GM12864 (cell line): ENCODE data around the gene RPL10.

ENCODE experiments used
- DNase-seq: peaks from one replicate; pipeline ENCODE4 v3.0.0-alpha.2; 2011; ENCODE audit warnings: low read depth
- H3K4me3 ChIP-seq: 2 replicates; pipeline ENCODE4 v1.5.1; 2011; ENCODE audit warnings: mild to moderate bottlenecking, low read depth, low read length, control low read depth
- CTCF ChIP-seq: IDR thresholded peaks from 2 replicates; pipeline ENCODE4 v1.5.1; 2011; ENCODE audit warnings: low read depth, mild to moderate bottlenecking, moderate library complexity, low read length, control low read depth, inconsistent platforms; ENCODE audit errors: missing control alignments

The RPL10 gene

GRCh38 chrX:154443479-154443910 lies 45.3 kb downstream of the RPL10 start:
- DNase-seq: no peak
- TF ChIP-seq CTCF: no peak
- peak overlapping the region; percentile 39 for H3K4me3 ChIP-seq

- TF ChIP-seq CTCF: no peak
- peak within 1 kb of the TSS; percentile 82 for H3K4me3 ChIP-seq
- DNase-seq: no peak
Measured at GRCh38 chrX:154443992-154444754, 46.0 kb downstream of the RPL10 start, which contains the start of gene FAM50A. FAM50A (plus strand) TSS chrX:154444141; CDS start chrX:154444236, 95 bp downstream.

GRCh38 chrX:154444755-154445246 lies 46.6 kb downstream of the RPL10 start:
- no peak for DNase-seq
- no peak for TF ChIP-seq CTCF
- H3K4me3 ChIP-seq: peak overlapping the region; percentile 82

- TF ChIP-seq CTCF: no peak
- DNase-seq: no peak
- no peak overlapping the region for H3K4me3 ChIP-seq
Measured at GRCh38 chrX:154445776-154446175, 47.6 kb downstream of the RPL10 start.

- no peak for TF ChIP-seq CTCF
- H3K4me3 ChIP-seq: no peak overlapping the region
- DNase-seq: no peak
Measured at GRCh38 chrX:154446430-154446829, 48.3 kb downstream of the RPL10 start.

GRCh38 chrX:154448484-154448883 lies 50.3 kb downstream of the RPL10 start:
- no peak for TF ChIP-seq CTCF
- H3K4me3 ChIP-seq: no peak overlapping the region
- no peak for DNase-seq

GRCh38 chrX:154449618-154450017 lies 51.4 kb downstream of the RPL10 start:
- no peak for TF ChIP-seq CTCF
- DNase-seq: no peak
- H3K4me3 ChIP-seq: no peak overlapping the region
